ENCODE results near the gene FAM107B.
"Not testable (repeated sequence)": the region's sequence is repeated elsewhere in the genome, so short reads cannot be mapped to it uniquely, and the experiment has no call there.

FAM107B gene

GRCh38 chr10:14665865-14666857 is 108.5 kb downstream of the FAM107B start:
- no peak for DNase-seq (ENCODE audit: low read depth in 2 of 2)

- DNase-seq (ENCODE audit: low read depth in 2 of 2) = no peak
Observed at GRCh38 chr10:14665304-14665703, 109.4 kb downstream of the FAM107B start.

- DNase-seq (ENCODE audit: low read depth in 2 of 2) = no peak
Observed at GRCh38 chr10:14664345-14664744, 110.4 kb downstream of the FAM107B start.

GRCh38 chr10:14661818-14662217 is 112.9 kb downstream of the FAM107B start:
- DNase-seq (ENCODE audit: low read depth in 2 of 2) = no peak

GRCh38 chr10:14660831-14661230 is 113.9 kb downstream of the FAM107B start:
- no peak for DNase-seq (ENCODE audit: low read depth in 2 of 2)

- DNase-seq (ENCODE audit: low read depth in 2 of 2) = no peak
Observed at GRCh38 chr10:14659626-14660196, 115.0 kb downstream of the FAM107B start.

GRCh38 chr10:14659137-14659536 is 115.6 kb downstream of the FAM107B start:
- DNase-seq (ENCODE audit: low read depth in 2 of 2) = not testable (repeated sequence)

GRCh38 chr10:14658331-14659127 is 116.2 kb downstream of the FAM107B start:
- no peak for DNase-seq (ENCODE audit: low read depth in 2 of 2)

GRCh38 chr10:14656052-14656730 is 118.5 kb downstream of the FAM107B start:
- DNase-seq (ENCODE audit: low read depth in 2 of 2) = no peak

- DNase-seq (ENCODE audit: low read depth in 2 of 2) = no peak
Observed at GRCh38 chr10:14654821-14655382, 119.8 kb downstream of the FAM107B start.

- no peak for DNase-seq (ENCODE audit: low read depth in 2 of 2)
Observed at GRCh38 chr10:14653271-14654161, 121.2 kb downstream of the FAM107B start.

- no peak for DNase-seq (ENCODE audit: low read depth in 2 of 2)
Observed at GRCh38 chr10:14652816-14653215, 121.9 kb downstream of the FAM107B start.

GRCh38 chr10:14652067-14652466 is 122.6 kb downstream of the FAM107B start:
- no peak for DNase-seq (ENCODE audit: low read depth in 2 of 2)

- no peak for DNase-seq (ENCODE audit: low read depth in 2 of 2)
Observed at GRCh38 chr10:14649739-14650138, 125.0 kb downstream of the FAM107B start.

- DNase-seq (ENCODE audit: low read depth in 2 of 2) = no peak
Observed at GRCh38 chr10:14648946-14649345, 125.8 kb downstream of the FAM107B start.

- DNase-seq (ENCODE audit: low read depth in 2 of 2) = no peak
Observed at GRCh38 chr10:14648005-14648765, 126.5 kb downstream of the FAM107B start.

GRCh38 chr10:14645239-14645960 is 129.3 kb downstream of the FAM107B start:
- no peak for DNase-seq (ENCODE audit: low read depth in 2 of 2)

GRCh38 chr10:14639637-14640036 is 135.1 kb downstream of the FAM107B start:
- DNase-seq (ENCODE audit: low read depth in 2 of 2) = no peak
